H7 (cell line): Measurements from ENCODE around the gene POLRMT. TPM values are rescaled to one million over a fixed set of nuclear protein-coding genes. Genes with fewer than 3 reads are reported as not detected.

Experiments
- DNase-seq: peaks from one replicate; pipeline ENCODE4 v3.0.0; 2012
- H3K27me3 ChIP-seq: 2 replicates; pipeline ENCODE4 v1.6.0; 2011; ENCODE audit warnings: mild to moderate bottlenecking, low read length; ENCODE audit not compliant: control insufficient read depth, insufficient read depth
- H3K36me3 ChIP-seq: replicated peaks from 2 replicates; pipeline ENCODE4 v1.5.1; 2011; ENCODE audit warnings: low read length; ENCODE audit not compliant: control insufficient read depth, insufficient read depth
- H3K4me3 ChIP-seq: 2 replicates; pipeline ENCODE4 v1.5.1; 2011; ENCODE audit warnings: low read depth, mild to moderate bottlenecking, control low read depth, low read length, moderate library complexity; ENCODE audit not compliant: insufficient read depth
- total RNA-seq: library from RNA; depleted of rRNA; stranded (reverse); fragments of >200 nt; shearing (Covaris generic); gene quantifications from 2 replicates; pipeline ENCODE4 v1.2.3, GENCODE V29; 2014

POLRMT gene
- total RNA-seq, 1 experiment from 2014 or later: 128 TPM

GRCh38 chr19:618674-619285 lies 14.6 kb downstream of the POLRMT start:
- Histone ChIP-seq H3K36me3 (peaks cover 5% of the 10 kb centered on the region), H3K4me3 (no peak overlapping the region), H3K27me3 (no peaks in the 10 kb centered on the region)
- DNase-seq: no peak

- H3K27me3 ChIP-seq: no peaks in the 10 kb centered on the region
- peaks cover 5% of the 10 kb centered on the region for H3K36me3 ChIP-seq
- no peak overlapping the region for H3K4me3 ChIP-seq
- DNase-seq: no peak
These were observed 15.1 kb downstream of the POLRMT start for GRCh38 chr19:618247-618619.

DNA sequence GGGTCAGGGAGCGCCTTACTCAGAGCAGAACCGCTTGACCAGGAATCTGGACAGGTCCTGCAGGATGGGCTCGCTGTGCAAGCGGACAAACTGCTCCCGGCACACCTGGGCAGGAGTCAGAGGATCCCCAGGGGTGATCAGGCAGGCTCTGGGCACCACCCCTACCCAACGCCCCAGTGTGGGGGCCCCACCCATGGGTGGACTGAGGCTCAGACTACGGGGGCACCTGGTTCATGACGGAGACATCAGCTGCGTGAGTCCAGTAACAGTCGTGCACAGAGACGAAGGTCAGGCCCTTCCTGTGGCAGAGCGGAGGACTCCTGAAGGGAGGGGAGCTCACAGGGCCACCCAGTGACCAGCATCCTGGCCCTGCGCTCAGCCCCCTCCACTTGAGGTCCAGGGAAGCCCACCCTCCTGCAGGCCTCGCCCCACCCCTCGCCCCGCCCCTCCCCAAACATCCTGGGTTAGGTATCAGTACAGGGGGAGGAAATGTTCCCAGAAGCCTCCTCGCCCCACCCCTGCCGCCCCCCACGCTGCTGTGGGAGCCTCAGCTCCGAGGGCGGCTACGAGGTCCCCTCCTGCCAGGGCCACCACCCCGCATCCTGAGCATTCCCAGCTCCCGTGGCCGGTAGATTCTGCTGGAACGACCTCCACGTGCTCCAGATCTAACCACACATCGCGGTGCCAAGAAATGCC lies 15.6 kb downstream of the POLRMT start:
- peaks cover 5% of the 10 kb centered on the region for H3K36me3 ChIP-seq
- DNase-seq: no peak
- H3K27me3 ChIP-seq: no peaks in the 10 kb centered on the region
- H3K4me3 ChIP-seq: no peak overlapping the region

DNA sequence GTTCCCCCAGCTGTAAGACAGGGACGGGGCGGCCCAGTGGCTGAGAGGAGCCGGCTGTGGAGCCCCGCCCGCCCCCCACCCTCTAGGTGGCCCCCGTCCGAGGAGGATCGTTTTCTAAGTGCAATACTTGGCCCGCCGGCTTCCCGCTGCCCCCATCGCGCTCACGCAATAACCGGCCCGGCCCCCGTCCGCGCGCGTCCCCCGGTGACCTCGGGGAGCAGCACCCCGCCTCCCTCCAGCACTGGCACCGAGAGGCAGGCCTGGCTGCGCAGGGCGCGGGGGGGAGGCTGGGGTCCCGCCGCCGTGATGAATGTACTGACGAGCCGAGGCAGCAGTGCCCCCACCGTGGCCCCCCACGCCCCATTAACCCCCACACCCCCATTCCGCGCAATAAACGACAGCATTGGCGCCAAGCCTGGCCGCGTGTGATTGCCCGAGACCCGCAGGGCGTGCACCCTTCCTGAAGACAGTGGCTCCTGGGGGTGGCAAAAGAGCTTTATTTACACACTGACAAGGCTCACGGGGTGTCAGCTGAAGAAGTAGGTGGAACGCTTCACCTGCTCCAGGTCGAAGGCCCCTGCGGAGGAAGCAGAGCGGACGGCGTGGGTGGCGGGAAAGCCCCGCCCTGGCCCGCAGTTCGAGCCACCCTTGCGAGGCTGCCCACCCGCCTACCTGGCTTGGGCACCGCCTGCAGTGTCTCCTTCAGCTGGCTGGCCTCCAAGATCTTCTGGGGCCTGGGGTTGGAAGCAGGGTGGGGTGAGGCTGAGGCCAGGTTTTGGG lies 16.4 kb downstream of the POLRMT start:
- no peaks in the 10 kb centered on the region for H3K27me3 ChIP-seq
- DNase-seq: no peak
- H3K36me3 ChIP-seq: peaks cover 5% of the 10 kb centered on the region
- H3K4me3 ChIP-seq: no peak overlapping the region

- Histone ChIP-seq H3K36me3 (peaks cover 5% of the 10 kb centered on the region), H3K4me3 (no peak overlapping the region), H3K27me3 (no peaks in the 10 kb centered on the region)
- peak; percentile 85 for DNase-seq
These were observed 17.2 kb downstream of the POLRMT start for GRCh38 chr19:616062-616700.

DNA sequence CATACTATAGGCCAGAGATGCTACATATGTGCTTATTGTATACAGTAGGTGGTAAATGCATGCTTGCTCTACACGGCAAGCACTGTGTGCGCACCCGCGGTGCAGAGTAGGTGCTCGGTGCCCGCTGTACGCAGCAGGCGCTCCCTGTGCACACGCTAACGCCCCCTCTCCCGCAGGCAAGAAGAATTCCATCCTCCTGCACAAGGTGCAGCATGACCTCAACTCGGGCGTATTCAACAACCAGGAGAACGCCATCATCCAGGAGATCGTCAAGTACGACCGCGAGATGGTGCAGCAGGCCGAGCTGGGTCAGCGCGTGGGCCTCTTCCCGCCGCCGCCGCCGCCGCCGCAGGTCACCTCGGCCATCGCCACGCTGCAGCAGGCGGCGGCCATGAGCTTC lies 17.7 kb downstream of the POLRMT start:
- no peaks in the 10 kb centered on the region for H3K27me3 ChIP-seq
- DNase-seq: no peak
- H3K36me3 ChIP-seq: peaks cover 5% of the 10 kb centered on the region
- no peak overlapping the region for H3K4me3 ChIP-seq

- no peak for DNase-seq
These were observed 19.4 kb downstream of the POLRMT start for GRCh38 chr19:613732-614567.

DNA sequence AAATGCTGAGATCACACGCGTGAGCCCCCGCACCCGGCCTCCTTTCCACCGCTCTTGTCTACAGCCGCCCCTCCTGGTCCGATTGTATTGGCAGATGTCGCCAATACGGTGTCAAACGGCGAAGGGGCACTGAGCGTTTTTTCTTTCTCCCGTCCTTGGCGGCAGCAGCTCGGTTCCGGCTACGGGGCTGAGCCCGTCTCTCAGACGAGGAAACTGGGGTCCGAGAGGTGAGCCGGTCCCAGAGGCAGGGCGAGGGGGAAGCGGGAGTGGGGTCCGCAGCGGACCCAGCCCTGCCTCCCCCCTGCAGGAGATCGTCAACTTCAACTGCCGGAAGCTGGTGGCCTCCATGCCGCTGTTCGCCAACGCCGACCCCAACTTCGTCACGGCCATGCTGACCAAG lies 20.4 kb downstream of the POLRMT start:
- H3K4me3 ChIP-seq: no peak overlapping the region
- H3K27me3 ChIP-seq: no peaks in the 10 kb centered on the region
- peaks cover 1% of the 10 kb centered on the region; the same call in 1 of the 2 replicates for H3K36me3 ChIP-seq
- DNase-seq: no peak

More at GRCh38 chr19:613732-614567, 19.4 kb downstream of the POLRMT start:
- Histone ChIP-seq H3K27me3 (no peaks in the 10 kb centered on the region), H3K36me3 (peaks cover 5% of the 10 kb centered on the region), H3K4me3 (no peak overlapping the region)

- H3K4me3 ChIP-seq: no peak overlapping the region
- no peaks in the 10 kb centered on the region for H3K27me3 ChIP-seq
- peaks cover 1% of the 10 kb centered on the region; the same call in 1 of the 2 replicates for H3K36me3 ChIP-seq
- no peak for DNase-seq
These were observed 21.9 kb downstream of the POLRMT start for GRCh38 chr19:611481-611868.

- no peak for DNase-seq
- no peaks in the 10 kb centered on the region for H3K27me3 ChIP-seq
- no peak overlapping the region for H3K4me3 ChIP-seq
- peaks cover 1% of the 10 kb centered on the region; the same call in 1 of the 2 replicates for H3K36me3 ChIP-seq
These were observed 22.4 kb downstream of the POLRMT start for GRCh38 chr19:610801-611480.

DNA sequence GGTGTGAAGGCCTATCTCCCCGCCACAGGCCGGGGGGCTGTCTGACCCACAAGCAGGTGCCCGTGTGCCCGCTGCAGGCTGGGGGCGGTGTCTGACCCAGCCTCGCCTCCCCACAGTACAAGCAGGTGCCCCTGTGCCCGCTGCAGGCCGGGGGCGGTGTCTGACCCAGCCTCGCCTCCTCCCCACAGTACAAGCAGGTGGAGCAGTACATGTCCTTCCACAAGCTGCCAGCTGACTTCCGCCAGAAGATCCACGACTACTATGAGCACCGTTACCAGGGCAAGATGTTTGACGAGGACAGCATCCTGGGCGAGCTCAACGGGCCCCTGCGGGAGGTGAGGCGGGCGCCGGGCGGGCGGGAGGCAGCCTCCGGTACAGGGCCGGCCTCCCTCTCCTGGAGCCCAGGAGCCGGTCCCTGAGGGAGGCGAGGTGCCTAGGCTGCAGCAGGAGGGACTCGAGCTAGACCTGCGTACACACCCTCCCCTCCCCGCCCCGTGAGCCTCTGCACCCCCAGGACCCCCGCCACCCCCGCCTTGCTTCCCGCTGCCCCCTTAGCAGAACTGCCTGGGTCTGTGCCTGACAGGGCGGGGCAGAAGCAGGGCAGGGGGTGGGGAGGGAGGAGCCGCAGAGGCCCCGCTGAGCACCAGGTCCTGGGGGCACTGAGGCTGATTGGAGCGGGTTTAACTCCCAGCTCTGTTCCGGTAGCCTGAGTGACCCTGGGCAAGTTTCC lies 23.1 kb downstream of the POLRMT start:
- DNase-seq: no peak
- H3K4me3 ChIP-seq: no peak overlapping the region
- no peaks in the 10 kb centered on the region for H3K27me3 ChIP-seq
- H3K36me3 ChIP-seq: peaks cover 1% of the 10 kb centered on the region; the same call in 1 of the 2 replicates

GRCh38 chr19:609004-609346 lies 24.4 kb downstream of the POLRMT start:
- Histone ChIP-seq H3K36me3 (no peaks in the 10 kb centered on the region; the same call in 1 of the 2 replicates), H3K4me3 (no peak overlapping the region), H3K27me3 (no peaks in the 10 kb centered on the region)
- no peak for DNase-seq
